DLD1 (cell line): ENCODE data around the gene ATP6AP1.
"Not testable (repeated sequence)": the region's sequence is repeated elsewhere in the genome, so short reads cannot be mapped to it uniquely, and the experiment has no call there.

Experiments
- in situ Hi-C: cut with HindIII; loops from 2 replicates; pipeline ENCODE4 v1.10.0; 2017; ENCODE audit warnings: low sequenced_read_pairs

The ATP6AP1 gene

GRCh38 chrX:154399527-154400368, 28.7 kb upstream of the ATP6AP1 start:
- in situ Hi-C loops = no loop called here

- in situ Hi-C loops = not testable (repeated sequence)
Measured at GRCh38 chrX:154400369-154400817, 28.1 kb upstream of the ATP6AP1 start.

- in situ Hi-C loops = no loop called here
Measured at GRCh38 chrX:154401045-154401799, 27.3 kb upstream of the ATP6AP1 start.

GRCh38 chrX:154401918-154402621, 26.4 kb upstream of the ATP6AP1 start:
- in situ Hi-C loops = no loop called here

GRCh38 chrX:154402622-154403127, 25.8 kb upstream of the ATP6AP1 start:
- in situ Hi-C loops = no loop called here

GRCh38 chrX:154403192-154403591, 25.3 kb upstream of the ATP6AP1 start:
- in situ Hi-C loops = no loop called here

- in situ Hi-C loops = no loop called here
Measured at GRCh38 chrX:154403858-154404257, 24.6 kb upstream of the ATP6AP1 start.

GRCh38 chrX:154404625-154405192, 23.8 kb upstream of the ATP6AP1 start:
- in situ Hi-C loops = no loop called here

- in situ Hi-C loops = no loop called here
Measured at GRCh38 chrX:154408659-154409221, 19.7 kb upstream of the ATP6AP1 start.

- in situ Hi-C loops = no loop called here
Measured at GRCh38 chrX:154409222-154409871, 19.1 kb upstream of the ATP6AP1 start, which contains the start of gene DNASE1L1. Gene DNASE1L1, minus strand, starts transcription at chrX:154409254. Its CDS starts 3,686 bp downstream, at chrX:154405568.

- in situ Hi-C loops = no loop called here
Measured at GRCh38 chrX:154411981-154412340, 16.5 kb upstream of the ATP6AP1 start.

GRCh38 chrX:154412468-154412867, 16.0 kb upstream of the ATP6AP1 start:
- in situ Hi-C loops = no loop called here

- in situ Hi-C loops = no loop called here
Measured at GRCh38 chrX:154413142-154413541, 15.3 kb upstream of the ATP6AP1 start.

- in situ Hi-C loops = no loop called here
Measured at GRCh38 chrX:154417157-154417556, 11.3 kb upstream of the ATP6AP1 start.

- in situ Hi-C loops = no loop called here
Measured at GRCh38 chrX:154419189-154419588, 9.3 kb upstream of the ATP6AP1 start.

- in situ Hi-C loops = no loop called here
Measured at GRCh38 chrX:154419688-154420401, 8.6 kb upstream of the ATP6AP1 start.

- in situ Hi-C loops = no loop called here
Measured at GRCh38 chrX:154420402-154420756, 8.1 kb upstream of the ATP6AP1 start.

GRCh38 chrX:154426916-154427770, 1.3 kb upstream of the ATP6AP1 start:
- in situ Hi-C loops = no loop called here
